ENCODE data around the gene ZFP36L1. TPM values are rescaled to one million over a fixed set of nuclear protein-coding genes. Genes with fewer than 3 reads are reported as not detected.

The ZFP36L1 gene
- total RNA-seq, 2 donors from 2014 or later = 233 to 326 TPM

- ATAC-seq (ENCODE audit: insufficient number of reproducible peaks, low FRiP score, low read depth) = peak; percentile 19
- H3K27ac ChIP-seq = peak overlapping the region; percentile 99 to 100
- no peaks in the 10 kb centered on the region for H3K36me3 ChIP-seq
- no peaks in the 10 kb centered on the region for H3K27me3 ChIP-seq (replicated peaks; ENCODE audit: insufficient read depth)
- H3K9me3 ChIP-seq = no peaks in the 10 kb centered on the region
- H3K4me3 ChIP-seq = peak overlapping the region; percentile 96
- H3K4me1 ChIP-seq (ENCODE audit: control insufficient read depth in 1 of 2, low read depth in 2 of 2) = peaks cover 5 to 10% of the 10 kb centered on the region in 2 donors
- TF ChIP-seq CTCF (IDR thresholded peaks at IDR 0.05) = no peak
- no peak for DNase-seq (ENCODE audit: low spot score)
Observed at GRCh38 chr14:68794851-68795596, 2.2 kb upstream of the ZFP36L1 start.

GRCh38 chr14:68794130-68794850 lies 1.4 kb upstream of the ZFP36L1 start:
- H3K4me1 ChIP-seq (ENCODE audit: control insufficient read depth in 1 of 2, low read depth in 2 of 2) = peaks cover 7 to 14% of the 10 kb centered on the region in 2 donors
- peak overlapping the region; percentile 96 for H3K4me3 ChIP-seq
- DNase-seq (ENCODE audit: low spot score) (peak; percentile 83), ATAC-seq (ENCODE audit: insufficient number of reproducible peaks, low FRiP score, low read depth) (peak; percentile 53)
- H3K27me3 ChIP-seq (replicated peaks; ENCODE audit: insufficient read depth) = no peaks in the 10 kb centered on the region
- H3K9me3 ChIP-seq = no peaks in the 10 kb centered on the region
- H3K27ac ChIP-seq = peak overlapping the region; percentile 99 to 100
- peaks cover 6% of the 10 kb centered on the region for H3K36me3 ChIP-seq
- TF ChIP-seq CTCF (IDR thresholded peaks at IDR 0.05) = no peak

- Histone ChIP-seq H3K36me3 (peaks cover 10% of the 10 kb centered on the region), H3K27ac (peak overlapping the region; percentile 99 to 100), H3K4me3 (peak overlapping the region; percentile 96), H3K9me3 (no peaks in the 10 kb centered on the region), H3K27me3 (replicated peaks; ENCODE audit: insufficient read depth) (no peaks in the 10 kb centered on the region), H3K4me1 (ENCODE audit: control insufficient read depth in 1 of 2, low read depth in 2 of 2) (peaks cover 10 to 17% of the 10 kb centered on the region in 2 donors)
- TF ChIP-seq CTCF (IDR thresholded peaks at IDR 0.05) = no peak
- no peak for ATAC-seq (ENCODE audit: insufficient number of reproducible peaks, low FRiP score, low read depth)
- DNase-seq (ENCODE audit: low spot score) = no peak
Observed at GRCh38 chr14:68793734-68794129, 865 bp upstream of the ZFP36L1 start.

- Histone ChIP-seq H3K27ac (peak overlapping the region; percentile 99 to 100), H3K9me3 (no peaks in the 10 kb centered on the region), H3K4me1 (ENCODE audit: control insufficient read depth in 1 of 2, low read depth in 2 of 2) (peaks cover 19 to 27% of the 10 kb centered on the region in 2 donors), H3K27me3 (replicated peaks; ENCODE audit: insufficient read depth) (no peaks in the 10 kb centered on the region), H3K36me3 (peaks cover 12% of the 10 kb centered on the region), H3K4me3 (peak overlapping the region; percentile 96)
- DNase-seq (ENCODE audit: low spot score) (no peak), ATAC-seq (ENCODE audit: insufficient number of reproducible peaks, low FRiP score, low read depth) (no peak)
- no peak for TF ChIP-seq CTCF (IDR thresholded peaks at IDR 0.05)
Observed at GRCh38 chr14:68792678-68792978, 239 bp downstream of the ZFP36L1 start.

DNA sequence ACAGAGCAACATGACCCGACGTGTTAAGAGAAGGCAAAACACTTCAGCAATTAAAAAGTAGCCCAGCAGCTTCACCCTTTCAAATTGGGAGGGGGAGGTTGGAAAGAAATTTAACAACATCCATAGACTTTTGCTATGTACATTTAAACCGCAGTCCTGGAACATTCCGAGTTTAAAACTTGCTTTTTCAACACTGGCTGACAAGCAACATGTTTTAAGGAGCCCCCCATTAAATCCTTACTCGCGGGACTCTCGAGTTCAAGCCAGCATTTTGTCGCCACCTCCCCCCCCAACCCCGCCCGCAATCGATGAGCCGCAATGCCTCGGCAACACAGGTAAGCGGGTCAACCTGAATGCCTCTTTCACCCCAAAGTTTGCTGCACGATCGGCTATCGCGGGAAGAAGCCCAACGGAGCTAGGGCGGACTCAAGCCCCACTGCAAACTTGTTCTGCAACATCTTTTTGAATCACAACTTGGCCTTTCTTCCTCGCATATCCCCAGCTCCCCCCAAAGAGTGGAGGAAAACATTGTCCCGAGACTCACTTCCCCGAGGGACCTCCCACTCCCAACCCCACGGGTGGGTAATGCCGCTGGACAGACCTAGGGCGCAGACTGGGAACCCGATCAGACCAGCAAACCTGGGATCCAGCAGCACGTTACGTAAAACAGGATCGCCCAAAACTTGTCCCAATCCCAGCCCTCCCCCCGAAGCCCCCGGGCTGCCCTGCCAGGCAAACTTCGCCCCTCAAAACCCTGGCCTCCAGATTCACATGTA lies 777 bp downstream of the ZFP36L1 start:
- peak overlapping the region; percentile 96 for H3K4me3 ChIP-seq
- ATAC-seq (ENCODE audit: insufficient number of reproducible peaks, low FRiP score, low read depth) (no peak), DNase-seq (ENCODE audit: low spot score) (no peak)
- H3K36me3 ChIP-seq = peaks cover 17% of the 10 kb centered on the region
- H3K27ac ChIP-seq = peak overlapping the region; percentile 99 to 100
- no peaks in the 10 kb centered on the region for H3K9me3 ChIP-seq
- H3K27me3 ChIP-seq (replicated peaks; ENCODE audit: insufficient read depth) = no peaks in the 10 kb centered on the region
- no peak for TF ChIP-seq CTCF (IDR thresholded peaks at IDR 0.05)
- H3K4me1 ChIP-seq (ENCODE audit: control insufficient read depth in 1 of 2, low read depth in 2 of 2) = peaks cover 19 to 33% of the 10 kb centered on the region in 2 donors

Data from thoracic aorta (tissue), 2 donors.